DMS 273 treated with DMSO at 0.1 percent for 48 hours (cell line): Measurements from ENCODE around the gene HS3ST5.

Experiments
- DNase-seq: peaks from one replicate; lab custom pipeline; 2025; lab: John Stamatoyannopoulos, UW

The HS3ST5 gene, protein sequence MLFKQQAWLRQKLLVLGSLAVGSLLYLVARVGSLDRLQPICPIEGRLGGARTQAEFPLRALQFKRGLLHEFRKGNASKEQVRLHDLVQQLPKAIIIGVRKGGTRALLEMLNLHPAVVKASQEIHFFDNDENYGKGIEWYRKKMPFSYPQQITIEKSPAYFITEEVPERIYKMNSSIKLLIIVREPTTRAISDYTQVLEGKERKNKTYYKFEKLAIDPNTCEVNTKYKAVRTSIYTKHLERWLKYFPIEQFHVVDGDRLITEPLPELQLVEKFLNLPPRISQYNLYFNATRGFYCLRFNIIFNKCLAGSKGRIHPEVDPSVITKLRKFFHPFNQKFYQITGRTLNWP

DNA sequence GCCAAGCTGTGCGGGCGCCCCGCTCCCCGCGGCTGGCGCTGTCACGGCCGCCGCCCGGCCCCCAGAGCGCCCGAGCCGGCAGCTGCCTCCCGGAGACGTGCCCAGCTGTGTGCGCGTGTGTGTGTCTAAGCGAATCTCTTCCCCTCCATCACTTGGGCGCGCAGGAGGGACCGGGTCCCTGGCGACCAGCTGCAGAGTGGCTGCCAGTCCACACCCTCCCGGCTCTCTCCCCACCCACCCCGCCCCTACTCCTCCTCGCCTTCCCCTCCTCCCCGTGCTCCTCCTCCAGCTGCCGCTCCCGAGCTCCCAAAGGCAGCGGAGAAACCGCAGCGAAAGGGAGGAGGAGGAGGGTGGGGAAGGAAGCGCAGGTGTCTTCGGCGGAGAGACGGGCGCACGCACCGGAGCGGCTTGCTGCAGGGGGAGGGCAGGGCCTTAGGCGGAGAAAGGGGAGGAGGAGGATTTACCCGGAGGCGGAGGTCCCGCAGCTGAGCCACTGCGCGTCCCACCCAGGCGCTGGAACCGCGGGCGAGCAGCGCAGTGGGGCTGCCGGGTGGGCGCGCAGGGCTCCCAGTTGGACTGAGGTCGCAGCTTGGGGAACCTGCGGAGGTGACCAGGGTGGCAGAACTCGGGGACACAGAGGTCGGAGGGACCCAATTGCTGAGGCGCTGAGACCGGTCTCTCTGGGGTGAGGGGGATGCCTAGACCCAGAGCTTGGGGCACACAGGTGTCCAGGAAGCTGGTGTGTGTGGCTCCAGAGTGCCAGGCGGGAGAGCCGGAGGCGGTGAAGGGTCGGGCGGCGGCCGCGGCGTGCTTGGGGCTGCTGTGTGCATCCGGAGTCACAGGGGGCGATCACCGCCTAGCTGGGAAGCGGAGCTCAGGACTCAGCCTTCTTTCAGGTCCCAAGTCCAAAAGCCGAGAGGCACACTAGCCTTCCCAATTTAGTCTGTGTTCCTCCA, at the start of gene HS3ST5:
TSS of gene HS3ST5 (minus strand) at position 198 of the 956 bp plus-strand sequence. CDS start 280,178 bp downstream, outside the sequence.
- peak; percentile 64 for DNase-seq

GRCh38 chr6:114390176-114390575, 47.4 kb upstream of the HS3ST5 start:
- DNase-seq, result no peak

DNA sequence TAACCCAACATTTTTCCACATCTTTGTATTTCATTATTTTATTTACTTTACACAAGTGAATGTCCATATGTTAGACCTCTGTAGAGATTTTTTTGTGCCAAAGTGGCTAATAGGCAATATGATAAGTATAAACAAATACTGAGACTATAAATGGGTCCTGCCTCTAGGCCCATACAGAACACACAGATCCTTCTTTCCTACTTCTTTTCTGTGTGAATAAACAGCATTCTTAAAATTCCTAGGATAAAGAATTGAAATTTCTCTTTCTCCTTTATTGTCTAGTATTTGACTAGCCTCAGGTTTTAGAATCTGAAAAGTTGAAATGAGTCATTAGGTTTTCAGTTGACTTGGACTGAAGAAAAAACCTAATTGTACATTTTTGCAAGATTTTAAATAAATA, 46.3 kb upstream of the HS3ST5 start:
- DNase-seq, result no peak

DNA sequence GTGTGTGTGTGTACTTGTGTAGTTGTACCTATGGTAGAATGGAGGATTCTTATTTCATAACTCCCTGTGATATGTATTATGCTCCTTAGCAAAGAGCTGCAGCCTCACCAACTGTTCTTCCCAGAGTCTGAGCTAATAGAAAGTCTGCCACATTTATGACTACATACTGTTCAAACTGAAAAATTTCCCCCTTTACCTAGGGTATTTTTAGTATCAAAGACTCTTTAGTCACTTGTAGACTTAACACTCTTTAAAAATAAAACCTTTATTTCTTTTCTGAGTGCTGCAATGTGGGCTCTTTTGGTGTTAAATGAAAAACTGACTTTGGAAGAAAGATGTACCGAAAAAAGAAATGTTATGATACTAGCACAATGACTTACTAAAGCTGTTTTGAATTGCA, 39.6 kb upstream of the HS3ST5 start:
- no peak for DNase-seq

DNA sequence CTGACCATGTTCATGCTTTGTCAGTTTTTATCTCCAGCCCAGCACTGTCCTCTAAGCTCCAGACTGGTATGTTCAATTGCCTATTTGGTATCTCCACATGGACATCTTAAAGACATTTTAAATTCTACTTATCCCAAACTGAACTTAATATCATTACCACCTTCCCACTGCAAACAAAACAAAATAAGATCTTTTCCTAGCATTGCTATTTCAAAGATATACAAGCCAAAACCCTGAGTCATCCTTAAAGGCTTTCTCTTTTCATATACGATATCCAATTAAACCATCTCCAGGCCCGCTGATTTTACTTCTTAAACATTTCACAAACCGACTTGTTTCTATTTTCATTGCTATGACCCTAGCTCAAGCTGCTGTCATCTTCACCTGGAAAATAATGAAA, 35.1 kb upstream of the HS3ST5 start:
- no peak for DNase-seq

DNA sequence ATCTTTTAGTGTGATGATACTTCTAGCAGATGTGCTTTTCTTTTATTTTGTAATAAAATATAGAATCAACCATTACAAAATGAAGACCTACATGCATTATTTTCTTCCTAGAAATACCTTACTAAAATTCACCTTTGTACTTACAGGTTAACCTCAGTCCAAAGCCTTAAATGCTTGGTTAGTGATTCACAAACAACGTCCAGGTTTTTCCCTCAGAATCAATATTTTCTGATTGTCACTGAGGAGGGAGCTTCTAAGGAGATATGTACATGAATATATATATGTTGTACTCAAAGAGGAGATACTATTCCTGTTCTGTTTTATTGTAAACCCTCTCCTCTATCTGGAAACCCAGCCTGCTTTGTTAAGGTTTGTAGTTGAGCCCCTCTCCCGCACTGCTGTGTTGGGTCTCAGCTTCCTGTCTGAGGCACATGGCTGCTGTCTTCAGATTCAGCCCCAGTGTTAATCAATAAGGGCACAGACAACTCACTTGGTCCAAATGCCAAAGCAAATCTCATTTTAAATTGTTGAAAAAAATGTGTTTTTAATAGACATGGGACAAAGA, 33.9 kb upstream of the HS3ST5 start:
- DNase-seq, result no peak

GRCh38 chr6:114375541-114376192, 32.8 kb upstream of the HS3ST5 start:
- DNase-seq, result no peak

GRCh38 chr6:114367315-114367961, 24.6 kb upstream of the HS3ST5 start:
- no peak for DNase-seq

DNA sequence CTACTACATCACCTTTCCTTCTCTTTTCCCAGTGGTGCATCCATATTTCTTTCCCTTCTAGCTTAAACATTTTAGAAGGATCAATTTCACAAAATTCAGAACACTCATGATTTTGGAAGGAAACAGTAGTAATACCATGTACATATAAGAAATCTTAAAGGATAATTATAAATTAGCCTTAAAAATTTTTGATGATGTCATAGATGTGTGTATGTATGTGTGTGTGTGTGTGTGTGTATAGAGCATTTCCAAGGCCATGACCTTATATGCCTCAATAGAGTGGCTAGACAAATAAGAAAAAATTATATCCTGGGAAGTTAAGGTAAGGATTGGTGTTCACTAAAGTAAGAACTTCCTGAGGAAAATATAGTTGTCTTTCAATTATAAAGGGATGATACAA, 24.1 kb upstream of the HS3ST5 start:
- DNase-seq, result no peak

DNA sequence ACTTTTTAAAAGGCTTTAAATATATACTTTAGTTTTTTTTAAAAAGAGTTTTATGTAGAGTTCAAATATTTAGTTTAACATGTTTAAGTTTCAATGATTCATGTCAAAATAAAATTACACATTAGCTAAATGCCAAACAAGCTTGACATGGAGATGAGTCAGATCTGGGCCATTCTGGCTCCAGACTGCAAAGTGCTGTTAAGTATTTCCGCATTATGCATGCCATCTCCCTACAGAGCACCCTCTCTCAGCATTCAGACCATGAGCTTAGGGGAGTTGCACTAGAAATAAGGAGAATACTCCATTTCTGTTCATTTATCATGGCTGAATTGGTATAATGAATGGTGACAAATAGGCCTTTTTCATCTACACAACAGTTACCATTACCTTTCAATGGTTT, 21.5 kb upstream of the HS3ST5 start:
- DNase-seq, result no peak

GRCh38 chr6:114362957-114363356, 20.1 kb upstream of the HS3ST5 start:
- DNase-seq, result no peak

DNA sequence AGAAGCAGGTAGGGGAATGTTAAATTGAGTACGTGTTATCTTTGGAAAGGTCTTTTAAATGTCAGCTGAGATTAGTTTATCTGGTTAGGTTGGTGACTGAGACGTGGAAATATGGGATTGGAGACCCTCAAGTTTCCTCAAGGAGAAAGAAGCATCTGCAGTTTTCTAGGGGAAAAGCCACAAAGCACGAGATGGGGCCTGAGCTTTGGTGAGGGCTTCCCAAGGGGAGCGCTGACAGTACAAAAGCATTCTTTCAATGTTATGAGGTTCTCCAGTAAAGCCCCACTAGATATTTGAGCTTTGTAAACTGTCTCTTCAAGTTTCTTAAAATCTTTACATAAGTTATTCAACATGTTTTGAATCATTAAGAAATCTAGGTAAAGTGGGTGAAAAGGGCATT, 19.6 kb upstream of the HS3ST5 start:
- DNase-seq, result no peak

DNA sequence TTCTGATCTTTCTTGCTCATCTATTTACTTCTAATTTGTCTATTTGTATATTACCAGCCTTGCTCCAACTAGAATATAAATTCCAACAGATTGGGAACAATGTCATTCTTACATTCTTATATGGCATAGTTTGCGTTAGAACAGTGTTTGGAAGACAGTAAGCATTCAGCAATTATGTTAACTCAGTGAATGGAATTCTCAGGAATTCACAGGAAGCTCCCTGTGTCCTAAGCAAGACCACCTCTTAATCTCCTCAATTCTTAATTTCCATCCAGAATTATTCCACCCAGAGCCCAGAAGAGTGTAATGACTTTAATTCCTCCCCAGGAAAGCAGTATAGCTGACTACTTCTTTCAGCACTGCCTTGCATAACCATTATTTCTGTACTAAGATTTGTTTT, 18.2 kb upstream of the HS3ST5 start:
- DNase-seq, result no peak

- no peak for DNase-seq
Measured at GRCh38 chr6:114355300-114355699, 12.5 kb upstream of the HS3ST5 start.

- DNase-seq, result no peak
Measured at GRCh38 chr6:114354482-114354881, 11.7 kb upstream of the HS3ST5 start.

- no peak for DNase-seq
Measured at GRCh38 chr6:114346451-114346850, 3.6 kb upstream of the HS3ST5 start.

DNA sequence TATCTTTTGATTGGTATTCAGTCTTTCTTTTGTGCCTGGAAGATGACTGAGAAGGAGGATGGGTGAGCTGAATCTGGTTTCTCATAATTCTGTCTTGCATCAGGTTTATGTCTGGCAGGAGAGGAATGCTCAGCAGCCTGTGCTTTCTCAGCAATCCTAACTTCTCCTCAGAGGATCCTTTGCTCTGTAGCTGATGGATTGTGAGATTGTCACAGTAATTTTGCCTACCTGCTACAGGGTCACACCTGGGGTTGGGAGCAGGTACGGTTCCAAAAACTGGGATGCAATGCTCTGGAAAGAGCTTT, 2.1 kb upstream of the HS3ST5 start:
- no peak for DNase-seq

GRCh38 chr6:114344246-114344970, 1.6 kb upstream of the HS3ST5 start:
- DNase-seq, result no peak

GRCh38 chr6:114343782-114344144, 940 bp upstream of the HS3ST5 start:
- DNase-seq, result no peak

DNA sequence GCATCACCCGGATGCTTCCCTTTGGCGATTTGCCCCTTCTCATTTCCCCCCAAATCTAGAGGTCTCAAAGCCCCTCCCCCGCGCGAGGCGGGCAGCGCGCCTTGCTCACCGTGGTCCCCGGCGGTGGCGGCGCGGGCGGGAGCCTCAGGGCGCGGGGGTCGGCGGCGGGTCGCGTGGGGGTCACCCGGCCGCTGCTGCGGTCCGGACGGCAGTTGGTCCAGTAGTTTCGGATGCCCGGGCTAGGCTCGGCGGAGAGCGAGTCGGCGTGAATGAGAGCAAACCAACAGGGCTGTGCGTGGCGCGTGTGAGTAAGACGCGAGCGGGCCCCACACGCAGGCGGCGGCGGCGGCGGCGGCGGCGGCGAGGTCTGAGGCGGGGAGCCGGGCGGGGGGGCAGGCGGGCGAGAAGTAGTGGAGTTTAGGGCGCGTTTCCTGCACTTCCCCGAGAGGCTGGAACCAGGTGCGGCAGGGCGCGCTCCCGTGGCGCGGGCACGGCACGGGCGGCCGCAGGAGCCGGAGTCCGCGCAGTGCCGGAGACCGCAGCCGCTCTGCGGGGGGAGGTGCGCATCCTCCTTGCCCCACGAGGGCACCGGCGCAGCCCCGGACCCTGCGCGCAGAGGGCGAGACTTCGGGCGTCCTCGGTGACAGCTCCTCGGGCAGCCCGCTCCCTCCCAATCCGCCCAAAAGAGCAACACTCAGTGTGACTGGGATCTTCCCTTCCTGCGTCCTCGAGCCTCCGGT, 567 bp downstream of the HS3ST5 start:
- DNase-seq, result no peak

DNA sequence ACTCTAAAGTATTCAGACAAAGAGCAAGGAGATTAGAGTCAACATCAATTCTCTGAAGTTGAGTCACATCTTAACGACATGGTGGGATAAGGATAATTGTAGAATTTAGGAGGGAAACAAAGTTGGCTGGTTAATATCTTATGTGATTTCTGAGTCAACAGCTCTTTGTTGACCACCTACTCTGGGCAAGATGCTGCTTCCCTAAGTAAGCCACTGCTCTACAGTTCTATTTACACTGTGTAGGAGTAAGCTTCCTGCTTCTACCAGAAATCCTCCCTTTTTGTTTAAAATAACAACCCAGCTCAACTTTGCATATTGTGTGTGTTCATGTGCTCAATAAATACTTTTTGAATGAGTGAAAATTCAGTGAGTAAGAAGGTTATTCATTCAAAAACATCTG, 3.1 kb downstream of the HS3ST5 start:
- no peak for DNase-seq
